Osteoblast (primary cell): ENCODE data around the gene AGPS. TPM values are rescaled to one million over a fixed set of nuclear protein-coding genes. Genes with fewer than 3 reads are reported as not detected.

Experiments used
- DNase-seq: peaks from one replicate; pipeline ENCODE4 v3.0.0; 2011; ENCODE audit warnings: low spot score, mixed read lengths; ENCODE audit not compliant: insufficient read length; ENCODE audit errors: missing footprints
- H2AFZ ChIP-seq: 2 replicates; pipeline ENCODE4 v1.6.0; 2011; ENCODE audit warnings: mild to moderate bottlenecking, low read length
- H3K27ac ChIP-seq: 2 replicates; pipeline ENCODE4 v1.5.1; 2011; ENCODE audit warnings: mild to moderate bottlenecking, low read depth, low read length, moderate library complexity
- H3K27me3 ChIP-seq: 2 replicates; pipeline ENCODE4 v1.6.0; 2012; ENCODE audit warnings: mild to moderate bottlenecking, control low read depth, inconsistent platforms, low read length, moderate library complexity; ENCODE audit not compliant: insufficient read depth
- H3K36me3 ChIP-seq: 2 replicates; pipeline ENCODE4 v1.5.1; 2011; ENCODE audit warnings: mild to moderate bottlenecking, low read length, control low read depth, moderate library complexity; ENCODE audit not compliant: insufficient read depth
- H3K4me1 ChIP-seq: 2 replicates; pipeline ENCODE4 v1.5.1; 2011; ENCODE audit warnings: mild to moderate bottlenecking, low read length, control low read depth, moderate library complexity; ENCODE audit not compliant: insufficient read depth
- H3K4me2 ChIP-seq: 2 replicates; pipeline ENCODE4 v1.6.0; 2011; ENCODE audit warnings: mild to moderate bottlenecking, low read length; ENCODE audit not compliant: insufficient read depth
- H3K4me3 ChIP-seq: fragments of 200-600 bp; sonication (generic); 3 replicates; pipeline ENCODE4 v1.5.1; 2012; ENCODE audit warnings: mild to moderate bottlenecking, low read length, inconsistent platforms; ENCODE audit not compliant: insufficient read depth
- H3K79me2 ChIP-seq: 2 replicates; pipeline ENCODE4 v1.6.0; 2012; ENCODE audit warnings: mild to moderate bottlenecking, low read length, control low read depth, inconsistent platforms; ENCODE audit not compliant: insufficient read depth
- H3K9me3 ChIP-seq: 2 replicates; pipeline ENCODE4 v1.5.1; 2011; ENCODE audit warnings: low read depth, low read length, control low read depth
- H4K20me1 ChIP-seq: 2 replicates; pipeline ENCODE4 v1.6.0; 2012; ENCODE audit warnings: mild to moderate bottlenecking, low read length, control low read depth; ENCODE audit not compliant: insufficient read depth
- small RNA-seq: library from RNA; depleted of rRNA; stranded (forward); fragments of <200 nt; gene quantifications from one replicate; pipeline ENCODE3, GENCODE V24; 2012
- total RNA-seq: library from RNA; depleted of rRNA; stranded (reverse); fragments of >200 nt; gene quantifications from 2 replicates; pipeline ENCODE4 v1.2.3, GENCODE V29; 2012
- TF ChIP-seq, protein P1 (sequence below): IDR thresholded peaks from 2 replicates; pipeline ENCODE4 v1.5.1; 2011; ENCODE audit warnings: mild to moderate bottlenecking, low read depth, low read length, moderate library complexity; ENCODE audit errors: extremely low read depth

AGPS gene
- total RNA-seq, 1 donor = 34.0 TPM

DNA sequence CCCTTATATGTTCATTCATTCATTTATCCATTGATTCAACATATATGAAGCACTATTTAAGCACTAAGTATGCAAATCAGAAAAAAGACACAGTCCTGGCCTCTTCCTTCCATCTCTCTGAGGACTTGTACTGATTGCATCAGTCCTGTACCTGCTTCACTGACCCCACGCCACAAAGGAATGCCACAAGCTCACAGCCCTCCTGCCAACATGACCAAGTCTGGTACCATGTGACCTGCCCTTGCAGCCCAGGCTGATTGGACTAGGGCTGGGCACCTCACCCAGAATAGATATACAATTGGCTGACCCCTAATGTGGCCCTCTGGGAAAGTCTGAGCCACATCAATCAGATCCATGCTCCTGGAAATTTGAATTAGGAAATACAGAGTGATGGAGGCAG is 196.6 kb downstream of the AGPS start:
- Histone ChIP-seq H3K36me3 (no peaks in the 10 kb centered on the region), H3K4me3 (no peak overlapping the region), H3K4me2 (no peak overlapping the region), H3K9me3 (no peaks in the 10 kb centered on the region), H3K79me2 (no peaks in the 10 kb centered on the region), H3K27me3 (no peaks in the 10 kb centered on the region), H4K20me1 (no peaks in the 10 kb centered on the region), H2AFZ (no peak overlapping the region), H3K4me1 (no peaks in the 10 kb centered on the region), H3K27ac (no peak overlapping the region)
- TF ChIP-seq, protein P1, sequence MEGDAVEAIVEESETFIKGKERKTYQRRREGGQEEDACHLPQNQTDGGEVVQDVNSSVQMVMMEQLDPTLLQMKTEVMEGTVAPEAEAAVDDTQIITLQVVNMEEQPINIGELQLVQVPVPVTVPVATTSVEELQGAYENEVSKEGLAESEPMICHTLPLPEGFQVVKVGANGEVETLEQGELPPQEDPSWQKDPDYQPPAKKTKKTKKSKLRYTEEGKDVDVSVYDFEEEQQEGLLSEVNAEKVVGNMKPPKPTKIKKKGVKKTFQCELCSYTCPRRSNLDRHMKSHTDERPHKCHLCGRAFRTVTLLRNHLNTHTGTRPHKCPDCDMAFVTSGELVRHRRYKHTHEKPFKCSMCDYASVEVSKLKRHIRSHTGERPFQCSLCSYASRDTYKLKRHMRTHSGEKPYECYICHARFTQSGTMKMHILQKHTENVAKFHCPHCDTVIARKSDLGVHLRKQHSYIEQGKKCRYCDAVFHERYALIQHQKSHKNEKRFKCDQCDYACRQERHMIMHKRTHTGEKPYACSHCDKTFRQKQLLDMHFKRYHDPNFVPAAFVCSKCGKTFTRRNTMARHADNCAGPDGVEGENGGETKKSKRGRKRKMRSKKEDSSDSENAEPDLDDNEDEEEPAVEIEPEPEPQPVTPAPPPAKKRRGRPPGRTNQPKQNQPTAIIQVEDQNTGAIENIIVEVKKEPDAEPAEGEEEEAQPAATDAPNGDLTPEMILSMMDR = no peak
- no peak for DNase-seq

- no peaks in the 10 kb centered on the region for H3K9me3 ChIP-seq
- no peaks in the 10 kb centered on the region for H3K27me3 ChIP-seq
- no peaks in the 10 kb centered on the region for H4K20me1 ChIP-seq
- H3K4me1 ChIP-seq = no peaks in the 10 kb centered on the region
- no peak overlapping the region for H2AFZ ChIP-seq
- H3K4me3 ChIP-seq = no peak overlapping the region
- no peak for DNase-seq
- H3K79me2 ChIP-seq = no peaks in the 10 kb centered on the region
- H3K27ac ChIP-seq = no peak overlapping the region
- H3K36me3 ChIP-seq = no peaks in the 10 kb centered on the region
- no peak overlapping the region for H3K4me2 ChIP-seq
- TF ChIP-seq, protein P1 = no peak
Observed at GRCh38 chr2:177592397-177592796, 199.8 kb downstream of the AGPS start.

DNA sequence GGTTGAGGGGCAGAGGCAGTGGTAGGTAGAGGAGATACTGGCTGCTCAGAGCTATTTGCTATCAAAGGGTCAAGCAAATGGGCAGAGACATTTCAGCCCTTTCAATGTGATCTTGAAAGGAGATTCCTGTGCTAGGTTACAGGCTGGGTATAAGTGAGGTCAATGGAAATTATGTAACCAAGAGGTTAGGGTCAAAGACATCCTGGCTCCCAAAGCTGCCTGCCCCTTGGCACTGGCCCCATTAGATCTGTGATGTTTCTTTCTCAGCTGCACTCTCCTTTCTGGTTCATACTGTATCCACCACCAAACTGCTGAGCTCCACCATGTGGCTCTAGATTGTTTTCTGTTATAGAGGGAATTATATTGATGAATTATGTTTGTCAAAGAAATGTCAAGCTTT is 200.4 kb downstream of the AGPS start:
- Histone ChIP-seq H3K27ac (no peak overlapping the region), H3K79me2 (no peaks in the 10 kb centered on the region), H4K20me1 (no peaks in the 10 kb centered on the region), H3K4me1 (peaks cover 3% of the 10 kb centered on the region), H3K4me2 (no peak overlapping the region), H3K9me3 (no peaks in the 10 kb centered on the region), H3K4me3 (no peak overlapping the region), H3K36me3 (no peaks in the 10 kb centered on the region), H2AFZ (no peak overlapping the region), H3K27me3 (peaks cover 3% of the 10 kb centered on the region)
- TF ChIP-seq, protein P1 = no peak
- DNase-seq = no peak

DNA sequence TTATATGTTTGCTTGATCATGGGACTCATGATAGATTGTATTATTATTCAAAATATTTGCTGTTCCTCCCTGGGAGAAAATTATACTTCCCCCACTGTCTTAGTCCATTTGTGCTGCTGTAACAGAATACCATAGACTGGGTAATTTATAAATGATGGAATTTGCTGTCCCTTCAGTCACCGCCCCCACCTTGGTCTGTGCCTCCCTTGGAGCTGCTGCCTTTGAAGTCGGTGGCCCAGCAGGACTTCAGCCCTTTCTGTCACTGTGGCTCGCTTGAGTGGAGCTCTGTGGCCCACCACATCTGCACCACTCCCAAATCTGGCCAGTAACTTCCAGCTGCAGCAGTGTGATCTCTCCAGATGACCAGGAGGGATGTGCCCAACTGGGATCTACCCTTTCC is 200.8 kb downstream of the AGPS start:
- no peaks in the 10 kb centered on the region for H3K79me2 ChIP-seq
- TF ChIP-seq, protein P1 = no peak
- DNase-seq = no peak
- H3K9me3 ChIP-seq = no peaks in the 10 kb centered on the region
- no peak overlapping the region for H3K4me2 ChIP-seq
- no peak overlapping the region for H3K27ac ChIP-seq
- no peak overlapping the region for H2AFZ ChIP-seq
- H3K4me1 ChIP-seq = peaks cover 6% of the 10 kb centered on the region
- H3K4me3 ChIP-seq = no peak overlapping the region
- H4K20me1 ChIP-seq = no peaks in the 10 kb centered on the region
- peaks cover 5% of the 10 kb centered on the region for H3K27me3 ChIP-seq
- no peaks in the 10 kb centered on the region for H3K36me3 ChIP-seq

Small RNAs within 50 kb of the gene (small RNA-seq; reads per million reads assigned to genes)
- gene RF01210 = not detected

Other genes starting within 250 kb of the AGPS start
- gene HNRNPA3, start 180.0 kb upstream of the AGPS start, total RNA-seq = 19.7 and 21.4 TPM in 2 replicates
- gene NFE2L2, start 128.0 kb upstream of the AGPS start, total RNA-seq = 84.3 and 91.9 TPM in 2 replicates